ENCODE measurements around the gene ST6GALNAC2.
A peak's percentile ranks its signal among the peaks of the same experiment; 100 is the strongest.
"Not testable (repeated sequence)": the region's sequence is repeated elsewhere in the genome, so short reads cannot be mapped to it uniquely, and the experiment has no call there.

Gene ST6GALNAC2

GRCh38 chr17:76570877-76571471 lies 14.7 kb downstream of the ST6GALNAC2 start:
- DNase-seq (ENCODE audit: low read depth in 2 of 2) = no peak

GRCh38 chr17:76570457-76570856 lies 15.2 kb downstream of the ST6GALNAC2 start:
- DNase-seq (ENCODE audit: low read depth in 2 of 2) = no peak

DNA sequence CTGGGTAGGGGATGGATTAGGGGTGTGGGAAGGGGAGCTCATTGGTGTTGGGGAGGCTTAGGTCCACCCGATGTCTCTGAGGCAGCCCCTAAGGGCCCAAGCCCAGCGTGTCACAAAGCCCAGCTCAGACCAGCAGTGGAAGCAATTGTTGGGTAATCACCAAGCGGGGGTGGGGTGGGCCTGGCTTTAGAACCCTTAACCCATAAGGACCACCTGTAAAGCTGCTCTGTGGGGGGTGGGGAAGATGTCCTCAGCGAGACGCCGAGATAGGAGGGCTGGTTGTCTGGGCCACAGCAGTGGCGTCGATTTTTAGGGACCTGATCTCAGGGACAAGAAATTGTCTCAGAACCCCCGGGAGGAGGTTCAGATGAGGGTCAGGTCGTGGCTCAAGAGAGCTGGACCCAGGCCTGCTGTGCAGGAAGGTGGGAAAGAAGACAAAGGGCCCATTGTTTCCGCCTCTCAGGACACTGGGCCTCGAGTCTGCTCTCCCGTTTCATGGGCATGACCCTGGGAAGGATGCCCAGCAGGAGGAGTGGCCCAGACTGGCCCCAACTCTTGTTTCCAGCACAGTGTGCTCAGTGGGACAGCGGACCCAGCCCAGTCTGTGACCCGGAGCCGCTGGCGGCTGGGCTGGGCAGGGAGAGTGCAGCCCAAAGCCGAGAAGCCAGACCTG lies 15.9 kb downstream of the ST6GALNAC2 start:
- DNase-seq (ENCODE audit: low read depth in 2 of 2) = no peak

DNA sequence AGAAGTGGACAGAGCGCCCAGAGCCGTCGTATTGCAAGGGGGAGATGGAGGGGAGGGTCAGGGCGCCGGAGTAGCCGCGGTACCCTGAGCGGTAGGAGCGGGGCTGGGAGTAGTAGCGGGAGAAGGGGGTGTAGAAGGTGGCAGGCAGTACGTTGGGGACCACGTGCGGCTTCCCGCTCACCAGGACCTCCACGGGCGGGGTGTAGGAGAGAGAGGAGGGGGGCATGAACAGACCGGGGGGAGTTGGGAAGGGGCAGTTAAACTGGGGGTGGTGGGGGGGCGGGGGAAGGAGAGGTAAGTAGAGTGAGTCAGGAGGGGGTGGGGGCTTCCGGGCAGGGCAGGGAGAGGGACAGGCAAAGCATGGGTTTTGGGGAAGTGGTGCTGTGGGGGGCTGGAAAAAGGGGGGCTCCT lies 16.8 kb downstream of the ST6GALNAC2 start:
- DNase-seq (ENCODE audit: low read depth in 2 of 2) = no peak

DNA sequence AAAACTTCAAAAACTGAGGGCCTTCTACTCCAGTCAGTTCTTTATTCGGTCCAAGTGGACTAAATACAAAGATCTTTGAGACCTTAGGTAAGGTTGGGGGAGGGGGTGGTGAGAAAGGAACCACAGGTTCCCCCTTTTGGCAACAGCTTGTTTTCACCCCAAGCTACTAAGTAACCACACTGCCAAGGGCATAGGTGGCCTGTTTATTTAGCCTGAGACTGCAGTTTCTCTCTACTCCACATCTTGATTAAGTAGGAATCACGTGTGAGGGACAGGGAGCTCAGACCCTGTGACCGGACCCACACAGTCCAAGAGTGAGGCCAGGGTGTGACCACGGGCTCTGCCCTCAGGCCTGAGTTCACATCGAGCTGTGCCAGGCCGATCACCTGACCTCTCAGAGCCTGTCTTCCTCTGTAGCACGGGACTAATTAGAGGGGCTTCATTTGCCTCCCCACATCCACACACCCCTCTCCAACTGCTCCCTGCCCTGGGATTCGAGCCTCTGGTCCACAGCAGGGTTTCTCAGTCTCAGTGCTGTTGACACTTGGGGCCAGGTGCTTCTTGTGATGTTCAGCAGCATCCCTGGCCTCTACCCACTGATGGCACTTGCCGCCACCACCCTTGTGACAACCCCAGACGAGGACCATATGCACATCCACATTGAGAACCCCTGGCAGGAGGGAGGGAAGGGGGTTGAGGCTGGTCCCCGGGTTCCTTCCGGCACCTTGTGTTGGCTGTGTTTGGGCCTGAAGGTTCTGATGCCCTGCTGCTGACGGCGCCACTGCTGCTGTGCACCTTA lies 17.8 kb downstream of the ST6GALNAC2 start:
- no peak for DNase-seq (ENCODE audit: low read depth in 2 of 2)

- no peak for DNase-seq (ENCODE audit: low read depth in 2 of 2)
Observed at GRCh38 chr17:76566988-76567431, 18.6 kb downstream of the ST6GALNAC2 start.

- DNase-seq (ENCODE audit: low read depth in 2 of 2) = no peak
Observed at GRCh38 chr17:76566613-76566943, 19.1 kb downstream of the ST6GALNAC2 start.

GRCh38 chr17:76565728-76566612 lies 19.7 kb downstream of the ST6GALNAC2 start:
- DNase-seq (ENCODE audit: low read depth in 2 of 2) = no peak

DNA sequence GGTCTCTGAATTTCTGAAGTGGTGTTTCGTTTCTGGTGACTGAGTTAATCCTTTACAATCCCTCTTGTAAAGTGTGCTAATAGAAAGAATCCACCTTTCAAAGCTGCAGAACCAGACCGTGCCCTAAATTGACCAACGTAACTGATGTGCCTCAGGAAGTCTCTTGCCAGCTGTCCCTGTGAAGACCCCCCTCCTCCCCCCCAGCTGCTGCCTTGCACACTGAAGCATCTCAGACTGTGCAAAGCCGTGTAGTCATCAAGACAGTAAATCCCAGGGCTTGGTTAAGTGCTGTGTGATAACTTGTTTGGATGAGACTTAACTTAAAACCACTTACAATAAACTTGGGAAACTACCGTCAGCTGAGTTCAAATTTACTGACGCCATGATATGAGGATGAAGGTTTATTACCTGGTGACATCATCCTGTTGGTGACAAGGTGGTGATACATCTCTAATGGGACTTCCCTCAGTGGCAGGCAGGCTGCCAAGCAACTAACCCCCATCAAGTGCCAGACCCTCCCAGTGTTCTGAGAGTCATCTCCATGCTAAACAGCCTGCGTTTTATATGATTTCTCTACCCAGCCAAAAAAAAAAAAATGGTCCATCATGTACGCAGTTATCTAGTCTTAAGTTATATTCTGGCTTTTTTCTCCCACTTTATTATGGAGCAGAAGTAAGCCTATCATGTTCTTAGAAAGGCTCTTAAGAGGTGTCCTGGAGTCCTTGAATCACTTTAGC lies 20.5 kb downstream of the ST6GALNAC2 start:
- not testable (repeated sequence) for DNase-seq (ENCODE audit: low read depth in 2 of 2)

GRCh38 chr17:76563359-76563758 lies 22.3 kb downstream of the ST6GALNAC2 start:
- DNase-seq (ENCODE audit: low read depth in 2 of 2) = not testable (repeated sequence)

- no peak for DNase-seq (ENCODE audit: low read depth in 2 of 2)
Observed at GRCh38 chr17:76562734-76563148, 22.9 kb downstream of the ST6GALNAC2 start.

DNA sequence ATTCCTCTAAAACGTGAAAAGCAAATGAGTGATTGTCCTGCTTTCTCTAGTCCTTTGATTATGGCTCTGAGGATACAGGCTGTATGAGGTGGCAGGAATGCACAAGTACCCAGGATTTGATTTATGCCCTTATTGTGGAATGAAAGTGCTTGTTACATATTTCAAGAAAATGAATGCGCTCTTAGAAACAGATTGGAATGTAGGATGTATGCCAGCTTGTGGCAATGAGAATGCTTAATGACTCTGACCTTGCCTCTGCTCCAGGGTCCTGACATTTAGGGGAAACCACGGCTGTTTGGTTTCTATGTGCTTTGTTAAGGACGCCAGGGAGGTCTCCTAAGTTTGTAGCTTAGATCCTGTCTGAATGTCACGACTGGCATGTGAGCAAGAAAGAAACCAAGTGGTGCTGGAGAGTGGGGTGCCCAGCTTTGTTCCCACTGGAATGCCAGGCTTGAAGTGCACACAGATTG lies 23.8 kb downstream of the ST6GALNAC2 start:
- DNase-seq (ENCODE audit: low read depth in 2 of 2) = no peak

- DNase-seq (ENCODE audit: low read depth in 2 of 2) = no peak
Observed at GRCh38 chr17:76561332-76561731, 24.3 kb downstream of the ST6GALNAC2 start.

- DNase-seq (ENCODE audit: low read depth in 2 of 2) = no peak
Observed at GRCh38 chr17:76560877-76561221, 24.8 kb downstream of the ST6GALNAC2 start.

GRCh38 chr17:76560036-76560876 lies 25.4 kb downstream of the ST6GALNAC2 start:
- no peak for DNase-seq (ENCODE audit: low read depth in 2 of 2)

- not testable (repeated sequence) for DNase-seq (ENCODE audit: low read depth in 2 of 2)
Observed at GRCh38 chr17:76559460-76559859, 26.2 kb downstream of the ST6GALNAC2 start.

DNA sequence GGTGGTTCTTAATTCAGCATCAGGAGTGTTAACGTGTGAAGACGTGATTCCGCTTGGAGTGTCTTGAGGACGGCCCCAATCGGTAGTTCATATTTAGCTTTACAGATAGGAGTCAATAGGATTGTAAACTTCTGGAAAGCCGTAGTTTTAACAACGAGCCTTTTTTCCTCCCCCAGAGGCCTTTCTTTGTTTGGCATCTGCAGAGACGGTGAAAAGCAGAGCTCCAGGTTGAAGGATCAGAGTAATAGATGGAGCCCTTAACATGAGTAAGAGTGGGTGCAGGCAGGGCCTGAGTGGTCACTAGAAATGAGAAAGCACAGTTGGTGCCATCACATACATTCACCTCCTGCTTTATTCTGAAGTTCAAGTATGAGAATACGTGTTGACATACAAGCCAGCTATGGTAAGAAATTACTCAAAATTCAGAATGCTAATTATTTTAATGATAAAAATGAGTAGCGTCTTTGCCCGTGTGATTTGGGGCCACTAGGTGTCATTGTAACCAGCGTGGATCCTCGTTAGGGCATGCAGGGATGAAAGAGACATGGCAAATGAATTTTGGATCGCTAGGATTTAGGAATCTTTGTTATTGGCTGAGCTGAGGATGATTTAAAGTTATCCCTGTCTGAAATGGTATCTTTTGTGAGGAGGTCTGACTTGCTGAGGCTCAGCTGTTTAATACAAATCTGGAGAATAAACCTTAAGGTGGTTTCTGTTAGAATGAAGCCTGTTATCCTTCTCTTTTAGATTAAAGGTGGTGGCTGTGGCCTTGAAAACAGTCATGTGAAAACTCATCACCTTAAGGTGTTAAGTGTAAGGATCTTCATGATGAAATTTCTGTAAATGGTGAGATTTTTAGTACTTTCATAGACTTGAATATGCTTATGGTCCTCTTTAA lies 27.2 kb downstream of the ST6GALNAC2 start:
- DNase-seq (ENCODE audit: low read depth in 2 of 2) = no peak

- peak; percentile 81 to 88 for DNase-seq (ENCODE audit: low read depth in 2 of 2)
Observed at GRCh38 chr17:76557368-76558197, 28.1 kb downstream of the ST6GALNAC2 start.

Measured in stimulated activated CD8-positive, alpha-beta memory T cell treated with anti-CD3 and anti-CD28 coated beads, Interleukin-15, amount 100 ng/mL, for 4 hours (primary cell).